ENCODE measurements around the gene ANKS1A. TPM values are rescaled to one million over a fixed set of nuclear protein-coding genes. Genes with fewer than 3 reads are reported as not detected.
"Not testable (repeated sequence)": the region's sequence is repeated elsewhere in the genome, so short reads cannot be mapped to it uniquely, and the experiment has no call there.

ANKS1A gene
- total RNA-seq, 1 experiment from 2014 or later, result 14.8 TPM

GRCh38 chr6:34920097-34920496 is 31.0 kb downstream of the ANKS1A start:
- no peak for DNase-seq (ENCODE audit: low read depth)

- peak; percentile 64 for DNase-seq (ENCODE audit: low read depth)
These were observed 33.2 kb downstream of the ANKS1A start for GRCh38 chr6:34922177-34922663.

DNA sequence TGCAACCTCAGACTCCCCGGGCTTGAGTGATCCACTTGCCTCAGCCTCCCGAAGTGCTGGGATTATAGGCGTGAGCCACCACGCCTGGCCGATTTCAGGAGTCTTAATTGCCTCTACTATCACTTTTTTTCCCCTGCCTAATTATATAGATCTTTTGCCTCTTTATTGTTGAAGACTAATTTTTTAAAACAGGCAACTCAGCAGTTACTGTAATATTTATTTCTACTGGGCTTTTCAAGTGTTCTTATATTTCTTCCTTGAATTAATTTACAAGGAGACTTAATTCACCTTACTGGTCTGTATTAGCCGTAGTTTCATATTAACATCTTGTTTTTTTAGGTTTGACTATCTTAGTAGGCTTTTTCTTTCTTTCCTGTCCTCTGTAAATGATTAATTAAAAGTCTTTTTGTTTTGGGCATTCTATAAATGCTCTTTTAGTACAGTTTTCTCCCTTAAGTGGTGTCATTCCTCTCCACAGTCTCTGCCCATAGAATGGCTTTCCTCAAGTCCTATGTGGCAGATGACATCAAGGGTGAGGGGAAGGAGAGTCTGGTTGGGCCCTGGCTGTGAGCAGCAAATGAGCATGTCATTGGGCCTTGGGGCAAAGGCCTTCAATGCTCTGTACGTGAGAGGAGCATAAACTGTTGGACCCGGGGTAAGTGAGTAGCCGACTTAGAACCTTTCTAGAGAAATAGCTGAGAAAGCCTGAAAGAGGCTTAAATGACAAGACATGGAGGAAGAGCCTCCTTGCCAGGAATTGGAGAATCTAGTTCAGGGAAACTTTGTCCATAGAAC is 36.0 kb downstream of the ANKS1A start:
- DNase-seq (ENCODE audit: low read depth), result no peak

GRCh38 chr6:34926655-34927054 is 37.6 kb downstream of the ANKS1A start:
- peak; percentile 79 for DNase-seq (ENCODE audit: low read depth)

- no peak for DNase-seq (ENCODE audit: low read depth)
These were observed 39.2 kb downstream of the ANKS1A start for GRCh38 chr6:34928220-34928619.

DNA sequence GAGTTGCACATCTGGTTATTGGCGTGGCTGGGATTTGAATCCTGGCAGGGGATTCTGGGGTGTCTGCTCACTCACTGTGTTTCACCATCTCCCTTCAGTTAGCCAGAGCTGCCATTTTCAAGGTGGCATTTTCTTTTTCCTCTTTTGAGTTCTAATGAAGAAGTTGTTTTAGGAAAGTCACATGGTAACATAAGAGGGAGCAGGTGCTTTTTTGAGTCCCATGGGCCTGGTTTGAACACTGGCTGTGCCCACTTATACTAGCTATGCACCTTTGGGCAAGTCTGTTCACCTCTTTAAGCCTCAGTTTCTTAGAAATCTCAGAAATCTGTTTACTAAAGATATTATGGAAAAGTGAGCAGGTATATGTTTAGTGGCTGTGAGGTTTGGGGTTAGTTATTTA is 39.6 kb downstream of the ANKS1A start:
- DNase-seq (ENCODE audit: low read depth), result no peak

- DNase-seq (ENCODE audit: low read depth), result no peak
These were observed 40.4 kb downstream of the ANKS1A start for GRCh38 chr6:34929241-34929978.

DNA sequence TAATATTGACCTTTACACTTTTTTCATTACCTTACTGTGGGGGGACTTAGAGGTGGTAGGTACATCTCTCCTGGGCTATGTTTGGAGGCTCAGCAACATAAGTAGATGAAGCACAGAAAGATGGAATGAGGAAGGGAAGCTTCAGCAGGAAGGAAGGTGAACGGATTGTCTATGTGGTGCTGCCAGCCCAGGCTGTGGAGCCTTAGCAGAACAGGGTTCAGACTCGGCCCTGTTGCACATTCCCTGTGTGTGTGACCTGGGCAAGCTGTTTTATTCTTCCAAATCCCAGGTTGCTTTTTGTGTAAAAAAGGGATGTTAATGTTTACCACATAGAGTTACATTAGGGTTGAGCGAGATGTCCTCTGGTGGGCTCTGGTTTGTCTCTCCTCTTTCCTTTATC is 41.2 kb downstream of the ANKS1A start:
- no peak for DNase-seq (ENCODE audit: low read depth)

DNA sequence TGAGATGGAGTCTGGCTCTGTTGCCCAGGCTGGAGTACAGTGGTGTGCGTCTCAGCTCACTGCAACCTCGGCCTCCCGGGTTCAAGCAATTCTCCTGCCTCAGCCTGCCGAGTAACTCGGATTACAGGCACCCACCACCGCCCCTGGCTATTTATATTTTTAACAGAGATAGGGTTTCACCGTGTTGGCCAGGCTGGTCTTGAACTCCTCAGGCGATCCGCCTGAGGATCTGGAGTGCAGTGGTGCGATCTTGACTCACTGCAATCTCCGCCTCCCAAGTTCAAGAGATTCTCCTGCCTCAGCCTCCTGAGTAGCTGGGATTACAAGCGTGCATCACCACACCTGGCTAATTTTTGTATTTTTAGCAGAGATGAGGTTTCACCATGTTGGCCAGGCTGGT is 43.1 kb downstream of the ANKS1A start:
- not testable (repeated sequence) for DNase-seq (ENCODE audit: low read depth)

- DNase-seq (ENCODE audit: low read depth), result peak; percentile 28
These were observed 45.5 kb downstream of the ANKS1A start for GRCh38 chr6:34934516-34934915.

DNA sequence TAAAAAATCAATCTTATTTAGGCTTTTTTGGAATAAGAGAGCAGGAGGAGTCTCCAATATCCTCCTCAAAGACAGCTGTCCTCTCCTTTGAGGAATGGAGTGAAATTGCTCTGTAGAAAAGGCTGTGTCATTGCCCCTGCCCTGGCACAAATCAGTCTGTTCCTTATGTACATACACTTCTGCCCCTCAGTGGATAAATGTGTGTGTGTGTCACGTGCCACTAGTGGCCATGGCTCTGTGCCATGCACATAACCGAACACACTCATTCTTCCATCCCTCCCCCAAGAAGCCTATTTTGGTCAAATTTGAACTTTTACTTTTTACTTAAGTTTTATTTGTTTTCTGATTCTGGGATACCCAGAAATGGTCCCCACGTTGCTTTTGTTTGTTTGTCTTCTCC is 49.2 kb downstream of the ANKS1A start:
- DNase-seq (ENCODE audit: low read depth), result no peak

DNA sequence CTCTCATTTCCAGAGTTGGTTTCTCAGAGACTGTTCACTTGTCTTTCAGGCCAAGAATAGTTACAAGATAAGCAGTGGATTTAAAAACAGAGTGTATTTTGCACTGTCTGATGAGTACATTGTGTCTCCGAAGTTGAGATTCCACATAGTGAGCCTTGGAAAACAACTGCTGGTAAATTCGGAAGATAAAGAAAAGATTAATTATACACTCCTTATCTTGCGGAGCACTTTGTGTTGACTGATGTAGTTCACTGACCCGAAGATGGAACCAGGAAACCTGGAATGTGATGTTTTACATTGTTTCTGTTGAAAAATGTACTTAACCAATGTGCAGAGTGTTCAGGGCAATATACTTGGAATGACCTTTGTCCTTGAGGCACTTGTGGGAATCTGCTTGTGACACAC is 51.0 kb downstream of the ANKS1A start:
- DNase-seq (ENCODE audit: low read depth), result no peak

- DNase-seq (ENCODE audit: low read depth), result no peak
These were observed 52.4 kb downstream of the ANKS1A start for GRCh38 chr6:34941421-34941820.

GRCh38 chr6:34945317-34945716 is 56.3 kb downstream of the ANKS1A start:
- DNase-seq (ENCODE audit: low read depth), result no peak

GRCh38 chr6:34947561-34947960 is 58.5 kb downstream of the ANKS1A start:
- DNase-seq (ENCODE audit: low read depth), result no peak

DNA sequence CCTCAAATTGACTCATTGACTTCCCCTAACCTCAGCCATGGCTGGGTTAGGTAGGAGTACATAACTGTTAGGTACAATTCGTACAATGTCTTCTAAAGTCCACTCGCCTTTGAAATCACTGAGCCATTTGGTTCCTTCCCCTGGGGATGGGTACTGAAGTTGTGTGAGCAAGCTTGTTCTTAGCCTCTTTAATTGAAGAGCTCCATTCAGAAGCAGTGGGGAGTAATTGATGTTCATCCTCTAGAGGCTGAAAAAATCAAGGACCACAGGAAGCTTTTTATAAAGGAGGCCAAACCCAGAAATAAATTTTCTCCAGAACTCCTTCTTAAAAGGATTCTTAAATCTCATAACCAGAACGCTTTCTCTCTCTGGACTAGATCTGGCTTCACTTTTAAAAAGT is 60.6 kb downstream of the ANKS1A start:
- DNase-seq (ENCODE audit: low read depth), result no peak

- no peak for DNase-seq (ENCODE audit: low read depth)
These were observed 61.8 kb downstream of the ANKS1A start for GRCh38 chr6:34950849-34951248.

- DNase-seq (ENCODE audit: low read depth), result no peak
These were observed 62.7 kb downstream of the ANKS1A start for GRCh38 chr6:34951731-34952130.

GRCh38 chr6:34953061-34954025 is 64.3 kb downstream of the ANKS1A start:
- DNase-seq (ENCODE audit: low read depth), result peak; percentile 64

- no peak for DNase-seq (ENCODE audit: low read depth)
These were observed 66.4 kb downstream of the ANKS1A start for GRCh38 chr6:34955442-34955841.

- no peak for DNase-seq (ENCODE audit: low read depth)
These were observed 68.3 kb downstream of the ANKS1A start for GRCh38 chr6:34957231-34957783.

- DNase-seq (ENCODE audit: low read depth), result no peak
These were observed 69.7 kb downstream of the ANKS1A start for GRCh38 chr6:34958734-34959133.

All from Daoy (cell line).